ENCODE measurements around the gene TDP2.
"Not testable (repeated sequence)": the region's sequence is repeated elsewhere in the genome, so short reads cannot be mapped to it uniquely, and the experiment has no call there.

Gene TDP2

GRCh38 chr6:24642061-24642460 is 24.6 kb downstream of the TDP2 start:
- H3K4me3 ChIP-seq (ENCODE audit: low read length): no peak overlapping the region
- TF ChIP-seq CTCF (conservative IDR thresholded peaks at IDR 0.05; ENCODE audit: low read length): no peak
- no peak for DNase-seq (ENCODE audit: low read depth)

- not testable (repeated sequence) for DNase-seq (ENCODE audit: low read depth); H3K4me3 ChIP-seq (ENCODE audit: low read length)
Observed at GRCh38 chr6:24640631-24641030, 26.1 kb downstream of the TDP2 start.

DNA sequence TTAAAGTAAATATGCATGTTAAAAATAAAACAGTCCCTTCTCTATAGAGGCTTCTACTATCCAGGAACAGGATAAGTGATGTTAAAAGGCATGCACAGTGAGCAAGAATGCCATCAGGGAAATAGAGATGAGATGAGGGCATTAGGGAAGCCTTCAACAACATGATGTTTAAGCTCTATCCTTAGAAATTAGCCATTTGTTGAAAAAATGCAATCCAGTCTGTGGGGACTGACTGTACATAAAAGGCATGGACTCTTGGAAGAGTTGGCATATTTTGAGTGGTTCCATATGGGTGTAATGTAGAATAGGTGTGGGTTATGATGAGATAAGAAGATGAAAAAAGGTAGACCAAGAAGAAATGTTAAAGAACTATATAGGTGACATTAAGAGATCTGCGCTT is 26.5 kb downstream of the TDP2 start:
- no peak for DNase-seq (ENCODE audit: low read depth)
- H3K4me3 ChIP-seq (ENCODE audit: low read length): no peak overlapping the region
- no peak for TF ChIP-seq CTCF (conservative IDR thresholded peaks at IDR 0.05; ENCODE audit: low read length)

DNA sequence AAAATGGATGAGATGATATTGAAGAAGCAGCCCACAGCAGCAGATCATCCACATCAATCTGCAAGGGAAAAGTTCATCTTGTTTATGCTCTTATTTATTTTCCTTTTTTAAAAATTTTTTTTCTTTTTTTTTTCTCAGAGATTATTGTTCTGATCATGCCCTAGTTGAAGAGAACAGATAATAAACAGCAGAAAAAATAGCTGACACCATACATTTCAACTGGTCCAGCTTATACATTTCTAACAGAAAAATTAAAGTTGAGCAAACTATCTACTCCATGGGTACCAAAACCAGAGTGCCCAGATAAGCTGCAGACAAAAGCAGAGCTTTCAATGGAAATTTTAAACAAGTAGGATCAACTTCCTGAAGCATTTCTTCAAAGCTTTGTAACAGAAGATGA is 30.0 kb downstream of the TDP2 start:
- H3K4me3 ChIP-seq (ENCODE audit: low read length): no peak overlapping the region
- TF ChIP-seq CTCF (conservative IDR thresholded peaks at IDR 0.05; ENCODE audit: low read length): no peak
- no peak for DNase-seq (ENCODE audit: low read depth)

- no peak for TF ChIP-seq CTCF (conservative IDR thresholded peaks at IDR 0.05; ENCODE audit: low read length)
- no peak for DNase-seq (ENCODE audit: low read depth)
- H3K4me3 ChIP-seq (ENCODE audit: low read length): no peak overlapping the region
Observed at GRCh38 chr6:24632573-24632972, 34.1 kb downstream of the TDP2 start.

DNA sequence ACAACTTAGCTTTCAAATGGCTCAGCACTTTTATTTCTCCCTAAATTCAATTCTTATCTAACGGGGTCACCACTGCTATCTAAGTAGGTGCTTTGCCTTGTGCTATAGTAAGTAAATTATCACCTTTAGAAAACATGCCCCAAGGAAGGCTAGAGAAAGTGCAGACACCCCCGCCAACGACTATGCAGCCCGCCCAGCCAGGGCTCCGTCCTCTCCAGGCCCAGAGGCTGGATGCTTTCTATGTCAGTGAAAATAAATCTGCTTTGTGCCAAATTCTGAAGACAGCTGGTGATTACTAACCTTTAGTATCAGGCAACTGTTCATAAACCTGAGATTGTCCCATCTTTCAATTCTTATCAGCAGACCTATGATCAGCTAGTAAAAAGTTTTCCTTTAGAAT is 35.0 kb downstream of the TDP2 start:
- DNase-seq (ENCODE audit: low read depth): no peak
- H3K4me3 ChIP-seq (ENCODE audit: low read length): no peak overlapping the region
- TF ChIP-seq CTCF (conservative IDR thresholded peaks at IDR 0.05; ENCODE audit: low read length): no peak

GRCh38 chr6:24630856-24631505 is 35.7 kb downstream of the TDP2 start:
- no peak for TF ChIP-seq CTCF (conservative IDR thresholded peaks at IDR 0.05; ENCODE audit: low read length)
- no peak overlapping the region for H3K4me3 ChIP-seq (ENCODE audit: low read length)
- DNase-seq (ENCODE audit: low read depth): no peak

Measured in AG10803 (cell line).